ENCODE measurements around the gene PLCD1.
"Not testable (repeated sequence)": the region's sequence is repeated elsewhere in the genome, so short reads cannot be mapped to it uniquely, and the experiment has no call there.

Gene PLCD1

DNA sequence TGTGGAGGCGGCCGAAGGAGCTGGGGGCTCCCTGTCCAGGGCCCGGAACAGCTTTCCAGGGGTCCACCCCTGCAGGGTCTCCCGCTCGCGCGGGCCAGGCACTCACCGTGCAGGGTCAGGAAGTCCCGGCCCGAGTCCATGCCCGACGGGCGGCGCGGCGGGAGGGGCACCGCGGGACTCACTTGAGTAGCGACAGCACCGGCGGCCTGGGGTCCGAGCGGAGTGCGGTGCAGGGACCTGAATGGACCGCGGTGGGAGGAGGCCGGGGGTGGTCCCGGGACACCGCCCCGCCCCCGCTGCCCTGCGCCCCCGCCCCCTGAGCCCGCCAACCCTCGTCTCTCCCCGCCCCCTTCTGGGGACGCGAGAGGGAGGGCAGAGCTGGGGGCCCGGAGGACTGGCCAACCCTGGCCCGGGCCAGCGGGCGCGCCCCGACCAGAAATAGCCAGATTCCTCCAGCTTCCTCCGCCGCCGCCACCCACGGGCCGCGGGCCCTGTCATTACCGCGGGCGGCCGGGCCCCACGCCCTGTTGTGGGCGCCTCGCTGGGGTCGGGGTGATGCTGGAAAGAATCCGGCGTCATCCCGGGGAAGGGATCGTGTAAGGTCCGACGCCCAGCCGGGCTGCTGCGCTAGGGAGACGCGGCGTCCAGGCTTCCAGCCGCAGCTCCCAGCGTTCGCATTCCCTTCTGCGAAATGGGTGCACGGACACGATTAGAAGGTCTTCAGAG, at the start of gene PLCD1:
Gene PLCD1, minus strand, starts transcription at position 243 of the 726 bp plus-strand sequence. Its CDS starts 103 bp downstream, at position 140.
- no peak for DNase-seq (ENCODE audit: low read depth in 2 of 3, low spot score in 1 of 3)

DNA sequence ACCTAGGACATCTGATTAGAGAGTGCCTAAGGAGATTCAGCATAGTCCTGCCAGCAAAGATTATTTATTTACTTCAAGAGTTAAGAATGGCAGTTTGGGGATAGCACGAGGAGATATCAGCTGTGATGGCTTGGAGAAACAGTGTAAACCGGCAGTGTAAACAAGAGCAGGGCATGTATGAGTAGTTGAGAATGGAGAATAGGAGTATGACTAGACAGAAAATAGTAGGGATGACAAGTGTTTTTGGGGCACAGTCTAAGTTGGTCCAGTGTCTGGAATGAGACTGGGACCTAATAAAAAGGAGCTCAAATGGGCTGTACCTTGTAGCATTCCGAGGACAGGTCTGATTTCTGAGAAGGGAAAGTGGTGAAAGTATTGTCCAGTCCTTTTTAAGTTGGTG, 47.6 kb upstream of the PLCD1 start:
- not testable (repeated sequence) for DNase-seq (ENCODE audit: low read depth in 2 of 3, low spot score in 1 of 3)

DNA sequence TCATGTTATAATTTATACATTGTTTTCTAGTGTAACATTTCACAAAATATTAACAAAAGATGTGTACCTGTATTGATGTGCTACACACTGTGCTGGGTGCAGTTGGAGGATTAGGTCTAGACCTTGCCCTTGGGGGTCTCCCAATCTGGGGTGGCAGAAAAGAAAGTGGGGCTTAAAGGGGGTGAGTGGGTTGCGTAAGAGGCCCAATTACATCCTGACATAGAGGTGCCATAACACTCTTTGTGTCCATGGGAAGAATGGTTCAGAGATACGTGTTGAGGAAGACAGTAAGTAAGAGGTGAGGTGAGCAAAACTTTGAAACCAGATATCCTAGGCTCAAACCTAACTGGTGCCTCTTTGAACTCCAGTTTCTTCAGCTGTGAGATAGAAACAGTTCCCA, 40.6 kb upstream of the PLCD1 start:
- no peak for DNase-seq (ENCODE audit: low read depth in 2 of 3, low spot score in 1 of 3)

DNA sequence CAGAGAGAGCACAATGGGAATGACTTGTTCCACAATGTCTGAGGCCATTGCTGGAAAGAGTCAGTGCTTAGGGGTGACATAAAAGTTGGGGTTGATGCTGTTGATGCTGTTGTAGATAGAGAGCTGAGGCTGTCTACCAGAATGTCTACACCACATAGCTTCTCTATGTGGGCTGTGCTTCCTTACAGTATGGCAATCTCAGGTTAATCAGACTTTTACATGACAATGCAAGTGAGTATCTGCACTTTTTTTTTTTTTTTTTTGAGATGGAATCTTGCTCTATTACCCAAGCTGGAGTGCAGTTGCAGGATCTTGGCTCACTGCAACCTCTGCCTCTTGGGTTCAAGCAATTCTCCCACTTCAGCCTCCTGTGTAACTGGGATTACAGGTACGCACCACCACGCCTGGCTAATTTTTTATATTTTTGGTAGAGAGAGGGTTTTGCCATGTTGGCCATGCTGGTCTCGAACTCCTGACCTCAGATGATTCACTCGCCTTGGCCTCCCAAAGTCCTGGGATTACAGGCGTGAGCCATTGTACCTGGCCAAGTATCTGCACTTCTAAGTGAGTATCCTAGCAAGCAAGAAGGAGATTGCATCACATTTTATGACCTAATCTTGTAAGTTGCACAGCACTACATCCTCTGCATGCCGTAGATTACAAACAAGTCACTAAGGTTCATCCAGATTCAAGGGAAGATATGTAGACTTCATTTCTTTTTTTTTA, 38.2 kb upstream of the PLCD1 start:
- DNase-seq (ENCODE audit: low read depth in 2 of 3, low spot score in 1 of 3) = no peak

DNA sequence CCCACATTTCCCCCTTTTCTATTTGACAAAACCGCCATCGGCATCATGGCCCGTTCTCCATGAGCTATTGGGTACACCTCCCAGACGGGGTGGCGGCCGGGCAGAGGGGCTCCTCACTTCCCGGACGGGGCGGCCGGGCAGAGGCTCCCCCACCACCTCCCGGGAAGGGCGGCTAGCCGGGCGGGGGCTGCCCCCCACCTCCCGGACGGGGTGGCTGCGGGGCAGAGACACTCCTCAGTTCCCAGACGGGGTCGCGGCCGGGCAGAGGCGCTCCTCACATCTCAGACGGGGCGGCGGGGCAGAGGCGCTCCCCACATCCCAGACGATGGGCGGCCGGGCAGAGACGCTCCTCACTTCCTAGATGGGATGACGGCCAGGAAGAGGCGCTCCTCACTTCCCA, 35.0 kb upstream of the PLCD1 start:
- DNase-seq (ENCODE audit: low read depth in 2 of 3, low spot score in 1 of 3) = not testable (repeated sequence)

DNA sequence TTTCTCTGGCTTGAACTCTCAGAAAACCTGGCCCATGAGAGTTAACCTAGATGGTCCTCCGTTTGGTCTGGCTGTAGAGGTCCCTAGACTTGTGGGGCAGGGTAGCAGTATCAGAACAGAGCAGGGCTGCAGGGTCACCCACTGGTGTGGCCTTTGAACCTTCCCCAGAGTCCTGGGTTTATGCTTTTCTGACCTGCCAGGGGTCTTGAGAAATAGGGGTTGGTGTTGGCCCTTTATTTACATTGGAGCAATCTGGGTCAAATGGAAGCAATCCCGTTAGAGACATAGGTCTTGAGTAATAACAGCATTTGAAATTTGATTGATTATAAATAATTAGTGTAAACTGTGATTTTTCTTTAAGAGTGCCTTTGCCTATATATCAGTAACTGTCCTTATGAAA, 33.4 kb upstream of the PLCD1 start:
- DNase-seq (ENCODE audit: low read depth in 2 of 3, low spot score in 1 of 3) = no peak

DNA sequence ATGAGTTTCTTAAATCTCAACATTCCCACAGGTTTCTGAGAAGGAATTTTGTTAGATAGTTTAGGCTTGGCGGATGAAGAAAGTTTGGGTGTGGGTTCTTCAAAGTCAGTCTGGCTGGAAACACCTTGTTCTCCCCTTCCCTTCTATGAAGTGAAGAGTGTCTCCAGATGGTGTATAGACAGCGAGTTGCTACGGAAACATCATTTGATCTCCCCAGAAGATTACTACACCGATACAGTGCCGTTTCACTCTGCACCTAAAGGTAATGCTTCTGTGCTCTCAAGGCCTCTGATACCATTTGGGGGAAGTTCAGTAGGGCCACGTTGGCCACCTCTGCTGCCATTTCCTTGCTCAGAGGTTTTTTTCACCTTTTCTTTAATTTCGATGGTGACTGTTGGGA, 30.1 kb upstream of the PLCD1 start:
- DNase-seq (ENCODE audit: low read depth in 2 of 3, low spot score in 1 of 3) = no peak

DNA sequence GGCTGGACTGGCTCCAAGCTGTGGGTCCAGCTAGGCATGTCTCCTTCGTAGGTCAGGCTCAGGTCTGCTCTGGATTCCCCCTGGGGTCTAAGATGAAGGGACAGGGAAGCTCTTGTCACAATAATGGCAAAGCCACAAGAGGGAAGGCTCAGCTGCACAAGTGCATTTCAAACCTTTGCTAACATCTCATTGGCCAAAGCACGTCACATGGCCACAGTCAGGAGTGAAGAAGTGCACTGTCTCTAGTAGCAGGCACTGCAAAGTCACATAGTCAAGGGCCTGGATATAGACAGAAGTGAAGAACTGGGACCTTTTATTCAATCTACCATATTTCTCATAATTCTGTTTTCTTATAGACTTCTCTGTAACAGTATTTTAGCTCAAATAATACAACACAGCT, 29.7 kb upstream of the PLCD1 start:
- DNase-seq (ENCODE audit: low read depth in 2 of 3, low spot score in 1 of 3) = no peak

DNA sequence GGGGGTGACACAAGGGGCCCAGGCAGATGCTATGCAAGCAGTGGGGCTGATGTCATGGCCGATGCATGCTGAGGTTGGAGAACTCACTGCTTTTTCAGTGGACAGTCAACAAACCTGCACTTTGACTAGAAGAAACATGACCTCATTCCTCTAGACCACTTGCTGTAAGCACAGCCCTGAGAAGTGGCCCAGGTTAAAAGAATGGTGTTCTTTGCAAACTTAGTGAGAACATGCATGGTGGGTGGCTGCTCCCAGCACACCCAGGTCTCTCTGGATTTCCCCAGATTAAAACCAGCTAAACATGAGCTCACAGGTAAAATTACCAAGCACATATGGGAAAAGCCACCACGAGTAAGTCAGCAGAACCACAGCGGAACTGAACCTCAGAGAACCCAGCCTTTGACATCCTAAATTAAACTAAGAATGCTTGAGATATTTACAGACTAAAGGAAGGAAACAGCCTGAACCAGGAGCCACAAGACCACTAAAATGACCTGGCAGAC, 25.1 kb upstream of the PLCD1 start:
- DNase-seq (ENCODE audit: low read depth in 2 of 3, low spot score in 1 of 3) = no peak

DNA sequence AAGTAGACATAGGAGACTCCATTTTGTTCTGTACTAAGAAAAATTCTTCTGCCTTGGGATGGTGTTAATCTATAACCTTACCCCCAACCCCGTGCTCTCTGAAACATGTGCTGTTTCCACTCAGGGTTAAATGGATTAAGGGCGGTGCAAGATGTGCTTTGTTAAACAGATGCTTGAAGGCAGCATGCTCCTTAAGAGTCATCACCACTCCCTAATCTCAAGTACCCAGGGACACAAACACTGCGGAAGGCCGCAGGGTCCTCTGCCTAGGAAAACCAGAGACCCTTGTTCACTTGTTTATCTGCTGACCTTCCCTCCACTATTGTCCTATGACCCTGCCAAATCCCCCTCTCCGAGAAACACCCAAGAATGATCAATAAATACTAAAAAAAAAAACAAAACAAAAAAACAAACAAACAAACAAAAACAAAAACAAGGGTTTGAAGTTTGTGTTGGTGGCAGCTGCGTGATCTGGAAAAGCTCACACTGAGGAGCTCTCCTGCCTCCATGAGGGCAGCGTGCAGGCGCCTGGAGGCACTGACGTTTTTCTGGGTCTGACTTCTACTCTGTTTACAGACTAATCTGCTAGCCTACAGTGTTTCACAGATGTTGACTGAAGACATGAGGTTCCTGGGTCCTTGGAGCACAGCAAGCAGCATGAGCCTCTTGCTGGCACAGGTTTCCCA, 24.5 kb upstream of the PLCD1 start:
- DNase-seq (ENCODE audit: low read depth in 2 of 3, low spot score in 1 of 3) = not testable (repeated sequence)

DNA sequence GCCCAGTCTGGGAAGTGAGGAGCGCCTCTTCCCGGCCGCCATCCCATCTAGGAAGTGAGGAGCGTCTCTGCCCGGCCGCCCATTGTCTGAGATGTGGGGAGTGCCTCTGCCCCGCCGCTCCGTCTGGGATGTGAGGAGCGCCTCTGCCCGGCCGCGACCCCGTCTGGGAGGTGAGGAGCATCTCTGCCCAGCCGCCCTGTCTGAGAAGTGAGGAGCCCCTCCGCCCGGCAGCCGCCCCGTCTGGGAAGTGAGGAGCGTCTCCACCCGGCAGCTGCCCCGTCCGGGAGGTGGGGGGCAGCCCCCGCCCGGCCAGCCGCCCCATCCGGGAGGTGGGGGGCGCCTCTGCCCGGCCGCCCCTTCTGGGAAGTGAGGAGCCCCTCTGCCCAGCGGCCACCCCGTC, 23.8 kb upstream of the PLCD1 start:
- DNase-seq (ENCODE audit: low read depth in 2 of 3, low spot score in 1 of 3) = not testable (repeated sequence)

DNA sequence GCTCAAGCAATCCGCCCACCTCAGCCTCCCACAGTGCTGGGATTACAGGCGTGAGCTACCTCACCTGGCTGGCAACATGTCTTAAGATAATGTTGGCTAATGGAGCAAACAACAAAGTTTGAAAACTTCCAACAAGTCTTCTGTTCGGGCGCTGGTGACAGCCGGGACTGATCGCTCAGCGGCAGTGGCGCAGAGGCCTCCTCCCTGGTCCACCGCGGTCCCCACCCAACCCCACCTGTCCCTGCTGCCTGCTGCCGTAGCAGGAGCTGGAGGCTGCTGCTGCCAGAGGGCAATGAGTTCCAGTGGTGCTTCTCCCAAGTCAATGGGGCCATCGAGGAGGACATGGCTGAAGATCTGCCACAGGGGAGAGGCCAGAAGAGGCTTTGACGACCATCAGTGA, 21.7 kb upstream of the PLCD1 start:
- no peak for DNase-seq (ENCODE audit: low read depth in 2 of 3, low spot score in 1 of 3)

DNA sequence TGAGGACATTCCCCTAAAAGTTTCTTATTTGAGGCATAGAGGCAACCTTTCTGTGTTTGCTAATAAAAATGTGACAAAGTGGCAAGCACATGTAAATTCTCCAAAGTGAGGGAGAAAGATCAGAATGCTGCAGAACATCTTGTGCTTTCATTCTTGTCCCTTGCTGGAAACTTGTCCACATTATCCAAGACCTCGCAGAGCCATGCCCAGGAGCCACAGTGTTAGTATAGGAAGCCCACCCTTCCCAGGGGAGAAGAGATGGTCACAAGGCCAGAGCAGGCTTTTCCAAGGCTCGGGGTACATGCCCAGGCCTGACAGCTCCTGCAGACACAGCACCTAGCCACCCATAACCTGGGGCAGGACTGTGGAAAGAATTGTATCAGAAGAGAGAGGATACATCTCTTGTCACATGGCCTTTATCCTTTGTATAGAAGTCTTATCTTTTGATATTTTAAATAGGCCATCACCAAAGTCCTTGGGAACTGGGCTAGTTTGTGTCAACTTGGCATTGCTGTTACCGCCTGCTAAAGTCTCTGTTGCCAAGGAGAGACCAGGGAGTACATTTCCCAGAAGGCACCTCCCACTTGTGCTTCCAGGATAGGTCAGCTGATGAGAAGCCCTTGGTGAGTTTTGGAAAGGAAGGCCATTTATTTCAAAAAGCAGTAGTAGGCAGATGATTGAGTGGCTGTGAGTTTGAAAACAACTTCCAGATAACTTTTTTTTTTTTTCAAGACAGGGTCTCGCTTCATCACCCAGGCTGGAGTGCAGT, 20.1 kb upstream of the PLCD1 start:
- DNase-seq (ENCODE audit: low read depth in 2 of 3, low spot score in 1 of 3) = no peak

DNA sequence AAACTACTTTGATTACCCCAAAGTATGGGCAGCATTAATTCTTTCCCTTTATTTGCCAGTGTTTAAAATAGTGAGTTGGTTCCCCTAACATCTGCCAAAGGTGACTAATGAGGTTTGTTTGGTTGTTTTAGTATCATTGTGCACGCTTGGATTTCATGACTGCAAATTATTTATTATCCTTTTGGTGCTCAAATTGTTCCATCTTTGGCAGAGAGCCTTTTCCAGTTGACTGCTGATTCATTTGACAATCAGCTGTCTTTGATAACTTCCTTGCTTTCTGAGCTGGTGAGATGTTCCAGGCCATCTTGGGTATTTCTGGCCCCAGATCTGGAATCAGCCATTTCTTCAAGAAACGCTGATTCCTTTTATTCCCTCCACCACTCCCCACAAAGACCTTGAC, 18.5 kb upstream of the PLCD1 start:
- DNase-seq (ENCODE audit: low read depth in 2 of 3, low spot score in 1 of 3) = no peak

DNA sequence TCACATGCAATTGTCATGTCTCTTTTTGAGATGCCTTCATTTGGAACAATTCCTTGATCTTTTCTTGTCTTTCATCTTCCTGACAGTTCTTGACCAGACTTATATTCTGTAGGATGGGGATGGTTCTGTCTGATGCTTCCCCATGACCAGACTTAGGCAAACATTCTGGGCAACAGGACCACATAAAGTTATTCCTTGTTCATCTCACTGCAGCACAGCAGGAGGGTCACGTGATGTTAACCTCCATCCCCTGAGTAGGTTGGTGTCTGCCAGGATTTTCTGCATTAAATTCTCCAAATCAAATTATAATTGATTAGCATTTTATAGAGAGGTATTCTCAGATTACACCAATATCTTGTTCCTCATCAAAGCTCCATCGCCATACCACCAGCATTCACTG, 17.4 kb upstream of the PLCD1 start:
- DNase-seq (ENCODE audit: low read depth in 2 of 3, low spot score in 1 of 3) = no peak

DNA sequence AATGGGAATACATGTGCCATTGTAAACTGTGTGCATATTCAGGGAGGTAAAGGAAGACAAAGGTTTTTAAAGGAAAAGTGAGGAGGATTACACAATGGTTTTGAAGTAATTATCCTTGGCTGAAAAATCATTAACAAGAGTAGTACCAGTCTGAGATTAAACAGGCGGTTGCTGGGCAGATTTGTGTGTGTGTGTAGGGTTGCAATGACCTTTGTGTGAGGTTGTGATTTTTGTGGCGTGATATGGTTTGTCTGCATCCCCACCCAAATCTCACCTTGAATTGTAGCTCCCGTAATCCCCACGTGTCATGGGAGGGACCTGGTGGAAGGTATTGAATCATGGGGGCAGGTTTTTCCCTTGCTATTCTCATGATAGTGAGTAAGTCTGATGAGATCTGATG, 16.6 kb upstream of the PLCD1 start:
- DNase-seq (ENCODE audit: low read depth in 2 of 3, low spot score in 1 of 3) = no peak

DNA sequence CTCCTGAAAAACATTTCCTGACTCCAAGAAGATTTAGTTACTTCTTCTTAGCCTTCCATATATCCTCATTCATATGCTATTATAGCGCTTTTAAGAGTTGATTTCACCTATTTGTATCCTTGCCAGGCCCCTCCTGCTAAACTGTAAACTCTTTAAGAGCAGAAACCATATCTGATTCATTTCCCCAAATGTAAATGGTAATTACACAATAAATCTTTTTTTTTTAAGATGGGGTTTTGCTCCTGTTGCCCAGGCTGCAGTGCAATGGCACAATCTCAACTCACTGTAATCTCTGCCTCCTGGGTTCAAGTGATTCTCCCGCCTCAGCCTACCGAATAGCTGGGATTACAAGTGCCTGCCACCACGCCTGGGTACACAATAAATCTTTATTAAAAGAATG, 14.0 kb upstream of the PLCD1 start:
- no peak for DNase-seq (ENCODE audit: low read depth in 2 of 3, low spot score in 1 of 3)

DNA sequence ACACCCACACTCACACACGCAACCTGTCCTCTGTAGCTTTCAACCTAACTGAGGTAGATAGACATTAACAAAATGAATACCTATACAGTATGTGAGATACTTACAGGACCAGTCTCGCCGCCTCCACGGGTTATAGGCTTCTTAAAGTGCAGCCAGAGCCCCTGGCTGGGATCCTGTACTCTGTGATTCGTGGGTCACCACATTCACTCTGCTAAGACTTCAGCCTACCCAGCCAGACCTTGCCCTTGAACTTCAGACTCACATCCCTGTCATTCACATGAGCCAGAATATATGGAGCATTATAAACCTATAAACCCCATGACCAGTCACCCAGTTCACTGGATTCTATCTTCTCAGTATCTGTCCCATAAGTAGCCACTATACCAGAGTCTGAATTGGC, 11.0 kb upstream of the PLCD1 start:
- DNase-seq (ENCODE audit: low read depth in 2 of 3, low spot score in 1 of 3) = no peak

DNA sequence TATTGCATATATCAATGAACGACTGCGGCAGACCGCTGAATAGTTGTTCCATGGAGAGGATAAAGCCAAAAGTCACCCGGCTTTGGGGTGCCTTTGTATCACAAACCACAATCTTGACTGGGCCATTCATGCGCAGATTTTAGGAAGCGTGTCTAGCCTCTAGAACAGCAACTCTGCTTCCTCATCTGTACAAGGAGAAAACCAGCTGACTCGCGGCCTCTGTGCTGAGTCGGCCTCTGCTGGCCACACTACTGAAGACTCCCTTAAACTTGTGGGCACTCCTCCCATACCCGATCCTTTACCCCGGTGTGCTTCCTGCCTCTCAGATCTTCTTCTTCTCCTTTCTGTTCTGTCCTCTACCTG, 10.4 kb upstream of the PLCD1 start:
- DNase-seq (ENCODE audit: low read depth in 2 of 3, low spot score in 1 of 3) = no peak

DNA sequence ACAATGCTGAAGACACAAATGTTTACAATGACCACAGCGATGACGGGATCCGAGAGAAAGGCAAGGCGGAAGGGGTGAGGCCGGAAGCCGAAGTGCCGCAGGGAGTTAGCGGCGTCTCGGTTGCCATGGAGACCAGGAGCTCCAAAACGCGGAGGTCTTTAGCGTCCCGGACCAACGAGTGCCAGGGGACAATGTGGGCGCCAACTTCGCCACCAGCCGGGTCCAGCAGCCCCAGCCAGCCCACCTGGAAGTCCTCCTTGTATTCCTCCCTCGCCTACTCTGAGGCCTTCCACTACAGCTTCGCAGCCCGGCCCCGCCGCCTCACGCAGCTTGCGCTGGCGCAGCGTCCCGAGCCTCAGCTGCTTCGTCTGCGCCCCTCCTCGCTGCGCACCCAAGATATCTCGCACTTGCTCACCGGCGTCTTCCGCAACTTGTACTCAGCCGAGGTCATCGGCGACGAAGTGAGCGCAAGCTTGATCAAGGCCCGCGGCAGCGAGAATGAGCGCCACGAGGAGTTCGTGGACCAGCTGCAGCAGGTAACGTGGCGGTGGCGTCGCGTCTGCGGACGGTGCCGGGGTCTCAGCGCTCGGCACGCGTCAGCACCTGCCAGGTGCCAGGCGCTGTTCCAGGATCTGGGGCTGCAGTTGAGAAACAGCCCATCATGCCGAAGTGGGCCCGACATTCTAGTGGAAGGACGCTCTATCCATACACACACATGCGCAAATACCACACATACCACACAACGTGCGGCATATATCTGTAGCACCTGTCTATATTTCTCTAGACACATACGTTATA, 9.9 kb upstream of the PLCD1 start, which contains the start of gene DLEC1:
Gene DLEC1, plus strand, starts transcription at position 108 of the 798 bp plus-strand sequence. Its CDS starts 18 bp downstream, at position 126.
- peak; percentile 66 to 75 (median 74) for DNase-seq (ENCODE audit: low read depth in 2 of 3, low spot score in 1 of 3)

Measured in stimulated activated CD4-positive, alpha-beta T cell treated with anti-CD3 and anti-CD28 coated beads, Interleukin-12 subunit alpha, Interleukin-12 subunit beta, amount 100 ng/mL, for 48 hours (primary cell).